ENCODE data around the gene SLC25A42.

SLC25A42 gene

GRCh38 chr19:19028526-19028925, 35.3 kb upstream of the SLC25A42 start:
- DNase-seq (ENCODE audit: low read depth) = no peak
- TF ChIP-seq, protein P1, sequence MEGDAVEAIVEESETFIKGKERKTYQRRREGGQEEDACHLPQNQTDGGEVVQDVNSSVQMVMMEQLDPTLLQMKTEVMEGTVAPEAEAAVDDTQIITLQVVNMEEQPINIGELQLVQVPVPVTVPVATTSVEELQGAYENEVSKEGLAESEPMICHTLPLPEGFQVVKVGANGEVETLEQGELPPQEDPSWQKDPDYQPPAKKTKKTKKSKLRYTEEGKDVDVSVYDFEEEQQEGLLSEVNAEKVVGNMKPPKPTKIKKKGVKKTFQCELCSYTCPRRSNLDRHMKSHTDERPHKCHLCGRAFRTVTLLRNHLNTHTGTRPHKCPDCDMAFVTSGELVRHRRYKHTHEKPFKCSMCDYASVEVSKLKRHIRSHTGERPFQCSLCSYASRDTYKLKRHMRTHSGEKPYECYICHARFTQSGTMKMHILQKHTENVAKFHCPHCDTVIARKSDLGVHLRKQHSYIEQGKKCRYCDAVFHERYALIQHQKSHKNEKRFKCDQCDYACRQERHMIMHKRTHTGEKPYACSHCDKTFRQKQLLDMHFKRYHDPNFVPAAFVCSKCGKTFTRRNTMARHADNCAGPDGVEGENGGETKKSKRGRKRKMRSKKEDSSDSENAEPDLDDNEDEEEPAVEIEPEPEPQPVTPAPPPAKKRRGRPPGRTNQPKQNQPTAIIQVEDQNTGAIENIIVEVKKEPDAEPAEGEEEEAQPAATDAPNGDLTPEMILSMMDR (IDR thresholded peaks at IDR 0.05; ENCODE audit: control insufficient read depth, extremely low read depth, insufficient read depth) = no peak
- no peak overlapping the region for H3K4me3 ChIP-seq (ENCODE audit: low read depth, low read length)

DNA sequence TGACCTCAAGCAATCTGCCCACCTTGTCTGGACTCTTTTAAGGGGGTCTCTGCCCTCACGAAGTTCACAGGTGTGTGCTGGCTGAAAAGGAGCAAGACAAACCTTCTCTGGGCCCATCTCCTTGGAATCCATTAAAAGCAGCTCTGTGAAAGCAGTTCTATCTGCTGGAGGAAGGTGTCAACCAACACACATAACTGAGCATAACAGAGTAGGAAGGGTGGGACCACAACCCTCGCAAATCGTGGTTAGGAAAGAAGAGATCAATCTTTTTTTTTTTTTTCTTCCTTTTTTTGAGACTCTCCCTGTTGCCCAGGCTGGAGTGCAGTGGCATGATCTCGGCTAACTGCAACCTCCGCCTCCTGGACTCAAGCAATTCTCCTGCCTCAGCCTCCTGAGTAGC, 31.9 kb upstream of the SLC25A42 start:
- no peak for DNase-seq (ENCODE audit: low read depth)
- TF ChIP-seq, protein P1 (IDR thresholded peaks at IDR 0.05; ENCODE audit: control insufficient read depth, extremely low read depth, insufficient read depth) = no peak
- peak overlapping the region; percentile 96 for H3K4me3 ChIP-seq (ENCODE audit: low read depth, low read length)

GRCh38 chr19:19032420-19033175, 31.2 kb upstream of the SLC25A42 start:
- peak; percentile 75 for DNase-seq (ENCODE audit: low read depth)
- peak overlapping the region; percentile 96 for H3K4me3 ChIP-seq (ENCODE audit: low read depth, low read length)
- TF ChIP-seq, protein P1 (IDR thresholded peaks at IDR 0.05; ENCODE audit: control insufficient read depth, extremely low read depth, insufficient read depth) = no peak

DNA sequence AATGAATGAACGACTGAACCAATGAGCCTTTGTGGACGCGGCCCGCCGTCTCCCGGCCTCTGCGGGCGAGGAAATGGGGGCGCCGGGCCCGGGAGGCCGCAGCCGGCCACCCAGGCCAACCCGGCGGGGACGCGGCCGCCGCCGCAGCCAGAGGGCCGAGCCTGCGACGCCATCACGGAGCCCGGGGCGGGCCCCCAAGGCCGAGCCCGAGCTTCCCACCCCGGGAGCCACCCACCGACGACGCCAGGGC, 30.7 kb upstream of the SLC25A42 start:
- DNase-seq (ENCODE audit: low read depth) = no peak
- TF ChIP-seq, protein P1 (IDR thresholded peaks at IDR 0.05; ENCODE audit: control insufficient read depth, extremely low read depth, insufficient read depth) = no peak
- H3K4me3 ChIP-seq (ENCODE audit: low read depth, low read length) = peak overlapping the region; percentile 96

DNA sequence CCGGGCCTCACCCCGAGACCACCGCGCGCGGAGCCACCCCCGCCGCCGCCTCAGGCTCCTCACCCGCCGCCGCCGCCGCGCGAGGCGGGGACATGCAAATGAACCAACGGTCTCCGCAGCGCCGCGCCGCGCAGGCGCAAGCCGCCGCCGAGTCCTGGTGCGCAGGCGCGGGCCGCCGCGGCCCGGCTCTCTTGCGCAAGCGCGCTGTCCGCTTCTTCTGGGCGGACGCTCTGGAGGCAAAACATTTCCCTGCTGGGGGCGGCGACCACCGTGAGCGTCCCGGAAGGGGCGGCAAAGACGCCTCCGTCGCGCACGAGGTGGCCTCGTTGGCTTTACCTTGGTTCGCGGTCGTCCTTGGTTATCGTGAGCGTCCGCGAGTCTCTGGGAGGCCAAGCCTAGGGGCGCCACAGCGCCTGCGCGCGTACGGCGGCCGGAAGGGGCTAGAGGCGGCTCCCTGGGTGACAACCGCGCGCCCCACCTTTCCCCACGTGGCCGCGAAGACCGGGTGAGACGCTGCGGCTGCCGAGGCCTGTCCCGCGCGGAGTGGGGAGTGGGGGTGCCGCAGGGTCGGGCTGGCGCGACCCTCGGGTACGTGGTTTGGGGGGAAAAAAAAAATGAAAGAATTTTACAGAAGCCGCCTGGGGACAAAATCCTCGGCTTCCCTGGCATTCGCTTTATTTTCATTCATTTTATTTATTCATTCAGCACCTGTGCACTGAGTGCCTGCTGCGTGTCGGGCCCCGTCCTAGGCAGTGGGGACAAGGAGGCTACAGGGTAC, 30.2 kb upstream of the SLC25A42 start, which contains the start of the genes ARMC6 and SUGP2:
Gene ARMC6, plus strand, starts transcription at position 178 of the 778 bp plus-strand sequence. CDS start 607 bp downstream, outside the sequence.
Gene SUGP2, minus strand, starts transcription at position 92 of the 778 bp plus-strand sequence. CDS start 2,446 bp downstream, outside the sequence.
- TF ChIP-seq, protein P1 (IDR thresholded peaks at IDR 0.05; ENCODE audit: control insufficient read depth, extremely low read depth, insufficient read depth) = no peak
- peak; percentile 35 for DNase-seq (ENCODE audit: low read depth)
- peak within 1 kb of the TSS; percentile 96 for H3K4me3 ChIP-seq (ENCODE audit: low read depth, low read length)

GRCh38 chr19:19034204-19034624, 29.6 kb upstream of the SLC25A42 start:
- TF ChIP-seq, protein P1 (IDR thresholded peaks at IDR 0.05; ENCODE audit: control insufficient read depth, extremely low read depth, insufficient read depth) = no peak
- H3K4me3 ChIP-seq (ENCODE audit: low read depth, low read length) = peak overlapping the region; percentile 96
- DNase-seq (ENCODE audit: low read depth) = peak; percentile 69

Measured in LNCaP clone FGC (cell line).